GM18526 (cell line): ENCODE data around the gene NPIPB8.

Experiments used
- POLR2A ChIP-seq: IDR thresholded peaks from 3 replicates; pipeline ENCODE4 v1.6.1; 2011; ENCODE audit not compliant: insufficient read length; ENCODE audit errors: extremely low read depth

The NPIPB8 gene

DNA sequence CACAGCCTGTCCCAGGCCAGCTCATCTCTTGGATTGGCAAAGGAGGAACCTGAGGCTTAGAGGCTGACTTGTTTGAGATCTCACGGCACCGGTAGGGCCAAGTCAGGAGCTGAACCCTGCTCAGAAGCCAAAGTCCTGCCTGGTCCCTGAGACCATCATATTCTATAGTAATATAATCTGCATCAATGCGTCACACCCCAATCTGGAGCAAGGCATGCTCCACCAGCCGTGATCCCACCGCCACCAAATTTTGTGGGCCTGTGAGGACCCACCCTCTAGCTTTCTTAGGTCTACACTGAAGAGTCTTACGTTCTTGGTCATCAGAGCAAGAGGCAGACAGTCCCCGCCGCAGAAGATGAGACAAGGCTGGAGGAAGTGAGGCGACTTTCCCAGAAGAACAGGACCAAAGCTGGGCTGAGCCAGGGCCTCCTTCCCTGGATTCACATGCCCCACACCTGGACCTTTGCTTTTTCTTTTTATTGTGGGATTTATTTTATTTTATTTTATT is 30.7 kb upstream of the NPIPB8 start:
- no peak for TF ChIP-seq POLR2A

DNA sequence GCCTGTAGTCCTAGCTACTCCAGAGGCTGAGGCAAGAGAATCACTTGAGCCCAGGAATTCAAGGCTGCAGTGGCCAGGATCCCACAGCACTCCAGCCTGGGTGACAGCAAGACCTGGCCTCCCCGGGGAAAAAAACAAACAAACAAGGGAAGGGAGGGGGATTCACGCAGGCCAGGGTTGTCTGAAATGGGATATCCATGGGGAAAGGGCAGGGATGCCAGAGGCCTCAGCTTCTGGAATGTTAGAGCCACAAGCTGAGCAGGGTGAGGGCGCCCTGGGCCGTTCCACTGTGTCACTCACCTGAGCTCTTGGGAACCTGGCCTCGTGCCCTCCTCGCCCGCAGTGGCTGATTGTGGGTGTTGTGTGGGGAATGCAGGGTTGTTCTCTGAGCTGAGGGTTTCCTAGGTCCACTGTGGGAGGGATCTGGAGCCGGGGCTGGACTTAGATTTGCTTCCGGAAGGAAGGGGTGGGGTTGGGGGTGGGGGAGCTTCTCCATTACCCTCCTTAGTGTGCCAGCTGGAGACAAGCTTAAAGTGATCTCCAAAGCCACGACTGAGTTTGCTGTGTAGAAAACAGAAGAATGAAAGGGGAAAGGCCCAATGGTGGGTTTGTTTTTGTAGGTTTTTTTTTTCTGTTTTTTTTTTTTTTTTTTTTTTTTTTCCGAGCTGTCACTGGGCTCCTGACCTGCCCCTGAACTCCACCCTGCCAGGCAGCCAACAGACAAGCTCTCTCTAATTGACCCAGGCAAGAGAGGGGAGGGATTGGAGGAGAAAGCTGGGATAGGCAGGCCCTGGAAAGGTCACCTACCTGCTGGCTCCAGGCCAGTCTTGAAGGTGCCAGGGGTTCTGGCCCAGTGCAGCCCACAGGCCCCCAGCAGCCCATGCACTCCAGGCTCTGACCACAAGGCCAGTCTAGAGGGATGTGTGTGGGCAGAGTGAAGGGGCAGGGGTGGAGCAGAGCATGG is 28.0 kb upstream of the NPIPB8 start, which contains the start of gene SULT1A1:
Gene SULT1A1 (minus strand): TSS at position 414 of the 964 bp plus-strand sequence. CDS start 1,189 bp downstream, outside the sequence.
- TF ChIP-seq POLR2A, result no peak

DNA sequence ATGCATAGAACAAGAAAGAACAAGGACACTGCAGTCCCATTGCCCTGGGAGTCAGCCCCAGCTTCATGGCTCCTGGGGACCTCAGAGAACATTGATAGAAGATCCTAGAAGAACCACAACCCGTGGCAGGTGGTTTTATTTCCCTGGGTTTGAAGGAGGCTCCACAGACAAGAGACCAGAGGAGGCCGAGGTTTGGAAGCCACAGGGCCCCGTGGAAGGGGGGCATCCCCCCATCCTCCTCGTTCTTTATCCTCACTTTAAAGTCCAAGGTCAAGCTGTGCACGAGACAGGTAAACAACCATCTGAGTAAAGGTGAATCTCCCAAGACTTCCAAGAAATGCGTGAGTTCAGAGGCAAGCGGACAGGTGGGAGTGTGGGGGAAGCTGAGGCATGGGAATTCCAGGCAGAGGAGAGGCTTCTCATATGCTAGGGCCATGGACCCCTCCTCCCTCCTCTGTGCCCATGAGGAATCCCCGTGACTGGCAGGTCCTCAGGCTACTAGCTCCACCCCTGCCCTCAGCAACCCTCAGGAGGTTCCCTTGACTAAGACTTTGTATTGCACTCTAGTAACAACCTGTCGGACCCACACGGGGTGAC is 27.2 kb upstream of the NPIPB8 start:
- no peak for TF ChIP-seq POLR2A

DNA sequence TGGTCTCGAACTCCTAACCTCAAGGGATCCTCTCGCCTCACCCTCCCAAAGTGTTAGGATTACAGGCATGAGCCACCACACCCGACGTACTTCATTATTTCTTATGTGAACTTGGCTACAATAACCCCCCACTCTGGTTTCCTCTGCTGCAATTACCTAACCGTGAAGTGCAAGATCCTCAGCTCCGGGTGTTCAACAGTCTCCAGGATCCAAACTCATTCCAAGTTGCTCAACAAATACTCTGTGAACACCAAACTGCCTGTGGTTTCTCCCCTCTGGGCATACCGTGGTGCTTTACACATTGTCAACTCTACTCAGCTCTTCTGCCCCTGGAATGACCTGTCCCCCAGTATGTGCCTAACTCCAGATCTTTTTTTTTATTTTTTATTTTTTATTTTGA is 21.2 kb upstream of the NPIPB8 start:
- TF ChIP-seq POLR2A, result no peak

DNA sequence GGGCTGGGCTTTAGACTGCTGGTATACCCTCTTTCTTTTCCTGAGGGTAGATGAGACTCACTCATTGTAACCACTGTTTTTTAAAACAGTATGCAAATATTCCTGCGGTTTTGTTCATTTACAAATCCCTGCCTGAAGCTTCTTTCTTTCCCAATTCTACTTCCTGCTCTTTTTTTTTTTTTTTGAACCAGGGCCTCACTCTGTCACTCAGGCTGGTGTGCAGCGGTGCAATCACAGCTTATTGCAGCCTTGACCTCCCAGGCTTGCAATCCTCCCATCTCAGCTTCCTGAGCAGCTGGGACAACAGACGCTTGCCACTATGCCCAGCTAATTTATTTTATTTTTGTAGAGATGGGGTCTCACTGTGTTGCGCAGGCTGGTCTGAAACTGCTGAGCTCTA is 20.0 kb upstream of the NPIPB8 start:
- no peak for TF ChIP-seq POLR2A

DNA sequence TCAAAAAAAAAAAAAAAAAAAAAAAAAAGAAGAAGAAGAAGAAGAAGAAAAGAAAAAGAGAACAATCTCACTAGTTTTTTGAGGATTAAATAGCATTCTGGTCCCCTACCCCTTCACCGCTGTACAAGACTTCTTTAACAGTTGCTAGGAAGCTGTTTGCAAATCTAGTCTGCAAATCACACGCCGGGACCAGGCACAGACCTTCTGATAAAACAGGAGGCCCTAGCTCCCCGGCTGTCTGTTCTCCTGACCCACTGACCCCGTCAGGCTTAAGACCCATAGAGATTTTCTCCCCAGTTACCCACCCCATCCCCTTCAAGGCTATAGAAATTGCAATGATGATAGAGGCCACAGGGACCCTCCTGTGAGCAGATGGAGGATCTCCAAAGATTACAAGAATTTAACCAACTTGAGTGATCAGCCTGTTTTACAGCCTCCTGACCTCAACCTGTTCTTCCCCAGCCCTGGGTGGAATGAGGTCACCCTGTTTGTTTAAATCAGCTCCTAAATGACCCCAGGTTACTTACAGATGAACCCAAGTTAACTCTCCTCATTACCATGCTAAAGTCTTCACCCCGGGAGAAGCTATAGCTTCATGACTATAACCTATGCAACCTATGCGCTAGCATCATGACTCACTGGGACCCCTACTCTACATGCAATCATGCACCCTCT is 16.2 kb upstream of the NPIPB8 start:
- TF ChIP-seq POLR2A, result no peak

DNA sequence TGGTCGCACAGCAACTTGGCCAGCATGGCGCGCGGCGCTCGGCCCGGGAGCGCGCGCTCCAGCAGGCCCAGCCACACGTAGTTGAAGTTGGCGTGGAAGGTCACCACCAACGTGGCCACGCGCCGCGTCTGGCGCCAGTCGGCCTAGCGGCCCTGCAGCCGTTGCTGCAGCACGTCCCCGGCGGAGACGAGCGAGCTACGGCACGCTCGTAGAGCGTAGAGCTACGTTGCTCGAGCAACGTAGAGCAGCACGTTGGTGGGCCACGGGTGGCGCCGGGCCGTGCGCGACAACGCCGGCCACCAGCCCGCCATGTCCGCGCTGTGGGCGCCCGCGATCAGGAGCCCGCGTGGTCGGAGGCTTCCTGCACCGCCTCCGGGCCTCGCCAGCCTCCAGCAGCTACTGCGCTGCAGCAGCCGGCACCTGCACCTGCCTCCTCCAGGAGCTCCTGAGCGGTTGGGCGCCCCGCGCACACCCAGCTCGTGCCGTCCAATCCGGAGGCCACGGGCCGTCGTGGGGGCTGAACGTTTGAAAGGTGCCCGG is 14.6 kb upstream of the NPIPB8 start:
- TF ChIP-seq POLR2A, result no peak
